Measurements from ENCODE around the gene FATE1. TPM values are rescaled to one million over a fixed set of nuclear protein-coding genes. Genes with fewer than 3 reads are reported as not detected.

The FATE1 gene
- total and polyA plus RNA-seq, 2 experiments from 2014 or later: not detected

- no peaks in the 10 kb centered on the region for H3K4me1 ChIP-seq (ENCODE audit: insufficient read depth)
These were observed 13.4 kb downstream of the FATE1 start for GRCh38 chrX:151729056-151729725.

GRCh38 chrX:151734446-151734845 lies 18.6 kb downstream of the FATE1 start, which contains the start of gene CNGA2:
TSS of gene CNGA2 (plus strand) at chrX:151734746. CDS start at chrX:151738484, 3,738 bp downstream.
- no peak for DNase-seq (ENCODE audit: low spot score)
- Histone ChIP-seq H3K4me3 (no peak within 1 kb of the TSS), H3K27ac (no peak within 1 kb of the TSS), H4K20me1 (ENCODE audit: insufficient read depth, poor library complexity, severe bottlenecking) (no peaks in the 10 kb centered on the region), H3K9me3 (ENCODE audit: low read depth) (no peaks in the 10 kb centered on the region), H3K79me2 (no peaks in the 10 kb centered on the region), H3K4me2 (no peak within 1 kb of the TSS), H3K36me3 (replicated peaks; ENCODE audit: insufficient read depth, low read depth) (no peaks in the 10 kb centered on the region), H3K9me2 (replicated peaks; ENCODE audit: insufficient read depth) (no peaks in the 10 kb centered on the region), H3K4me1 (ENCODE audit: insufficient read depth) (no peaks in the 10 kb centered on the region), H3K27me3 (no peaks in the 10 kb centered on the region), H2AFZ (no peak within 1 kb of the TSS)
- TF ChIP-seq, protein P1, sequence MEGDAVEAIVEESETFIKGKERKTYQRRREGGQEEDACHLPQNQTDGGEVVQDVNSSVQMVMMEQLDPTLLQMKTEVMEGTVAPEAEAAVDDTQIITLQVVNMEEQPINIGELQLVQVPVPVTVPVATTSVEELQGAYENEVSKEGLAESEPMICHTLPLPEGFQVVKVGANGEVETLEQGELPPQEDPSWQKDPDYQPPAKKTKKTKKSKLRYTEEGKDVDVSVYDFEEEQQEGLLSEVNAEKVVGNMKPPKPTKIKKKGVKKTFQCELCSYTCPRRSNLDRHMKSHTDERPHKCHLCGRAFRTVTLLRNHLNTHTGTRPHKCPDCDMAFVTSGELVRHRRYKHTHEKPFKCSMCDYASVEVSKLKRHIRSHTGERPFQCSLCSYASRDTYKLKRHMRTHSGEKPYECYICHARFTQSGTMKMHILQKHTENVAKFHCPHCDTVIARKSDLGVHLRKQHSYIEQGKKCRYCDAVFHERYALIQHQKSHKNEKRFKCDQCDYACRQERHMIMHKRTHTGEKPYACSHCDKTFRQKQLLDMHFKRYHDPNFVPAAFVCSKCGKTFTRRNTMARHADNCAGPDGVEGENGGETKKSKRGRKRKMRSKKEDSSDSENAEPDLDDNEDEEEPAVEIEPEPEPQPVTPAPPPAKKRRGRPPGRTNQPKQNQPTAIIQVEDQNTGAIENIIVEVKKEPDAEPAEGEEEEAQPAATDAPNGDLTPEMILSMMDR (IDR thresholded peaks at IDR 0.05; ENCODE audit: poor library complexity): no peak
- TF ChIP-seq EZH2 (IDR thresholded peaks at IDR 0.05; ENCODE audit: borderline replicate concordance) (no peak), EZH2phosphoT487 (IDR thresholded peaks at IDR 0.05; ENCODE audit: low read depth, severe bottlenecking, unreplicated experiment) (no peak)
- WGBS (ENCODE audit: low lambda C conversion rate, missing lambda C conversion rate): 70% methylated on average over 4 of the region's 4 CpGs

More at GRCh38 chrX:151729056-151729725, 13.4 kb downstream of the FATE1 start:
- no peaks in the 10 kb centered on the region for H3K79me2 ChIP-seq
- H3K9me3 ChIP-seq (ENCODE audit: low read depth): no peaks in the 10 kb centered on the region
- 76% methylated on average over 4 of the region's 4 CpGs for WGBS (ENCODE audit: low lambda C conversion rate, missing lambda C conversion rate)
- no peaks in the 10 kb centered on the region for H3K36me3 ChIP-seq (replicated peaks; ENCODE audit: insufficient read depth, low read depth)
- DNase-seq (ENCODE audit: low spot score): no peak
- H2AFZ ChIP-seq: no peak overlapping the region
- no peaks in the 10 kb centered on the region for H4K20me1 ChIP-seq (ENCODE audit: insufficient read depth, poor library complexity, severe bottlenecking)
- no peaks in the 10 kb centered on the region for H3K27me3 ChIP-seq
- H3K4me3 ChIP-seq: no peak overlapping the region
- no peaks in the 10 kb centered on the region for H3K9me2 ChIP-seq (replicated peaks; ENCODE audit: insufficient read depth)
- TF ChIP-seq, protein P1 (IDR thresholded peaks at IDR 0.05; ENCODE audit: poor library complexity): no peak
- TF ChIP-seq EZH2 (IDR thresholded peaks at IDR 0.05; ENCODE audit: borderline replicate concordance): no peak
- TF ChIP-seq EZH2phosphoT487 (IDR thresholded peaks at IDR 0.05; ENCODE audit: low read depth, severe bottlenecking, unreplicated experiment): no peak
- H3K27ac ChIP-seq: no peak overlapping the region
- no peak overlapping the region for H3K4me2 ChIP-seq

GRCh38 chrX:151735219-151735618 lies 19.4 kb downstream of the FATE1 start:
- Histone ChIP-seq H3K9me2 (replicated peaks; ENCODE audit: insufficient read depth) (no peaks in the 10 kb centered on the region), H3K27me3 (no peaks in the 10 kb centered on the region), H3K79me2 (no peaks in the 10 kb centered on the region), H3K9me3 (ENCODE audit: low read depth) (no peaks in the 10 kb centered on the region), H3K4me1 (ENCODE audit: insufficient read depth) (no peaks in the 10 kb centered on the region), H3K36me3 (replicated peaks; ENCODE audit: insufficient read depth, low read depth) (no peaks in the 10 kb centered on the region), H4K20me1 (ENCODE audit: insufficient read depth, poor library complexity, severe bottlenecking) (no peaks in the 10 kb centered on the region), H3K27ac (no peak overlapping the region), H2AFZ (no peak overlapping the region), H3K4me3 (no peak overlapping the region), H3K4me2 (no peak overlapping the region)
- 50% methylated on average over 2 of the region's 2 CpGs for WGBS (ENCODE audit: low lambda C conversion rate, missing lambda C conversion rate)
- no peak for DNase-seq (ENCODE audit: low spot score)
- TF ChIP-seq EZH2phosphoT487 (IDR thresholded peaks at IDR 0.05; ENCODE audit: low read depth, severe bottlenecking, unreplicated experiment): no peak
- TF ChIP-seq, protein P1 (IDR thresholded peaks at IDR 0.05; ENCODE audit: poor library complexity): no peak
- TF ChIP-seq EZH2 (IDR thresholded peaks at IDR 0.05; ENCODE audit: borderline replicate concordance): no peak

All from hepatocyte (in vitro differentiated cells).